Stomach smooth muscle (tissue), 2 donors: ENCODE measurements around the gene GPAT3.

Source experiments
- H3K27ac ChIP-seq: one replicate; pipeline ENCODE4 v1.7.0; 2013; ENCODE audit warnings: mild to moderate bottlenecking, low read length, inconsistent platforms
- H3K27me3 ChIP-seq, 2 donors: one replicate each; pipeline ENCODE4 v1.7.0; 2013; ENCODE audit warnings: low read length in 2 of 2; ENCODE audit not compliant: insufficient read depth in 2 of 2, control insufficient read depth in 1 of 2
- H3K36me3 ChIP-seq, 2 donors: one replicate each; pipeline ENCODE4 v1.7.0; 2013; ENCODE audit warnings: low read length in 2 of 2; ENCODE audit not compliant: control insufficient read depth in 2 of 2, insufficient read depth in 2 of 2
- H3K4me1 ChIP-seq: one replicate; pipeline ENCODE4 v1.7.0; 2013; ENCODE audit warnings: low read length; ENCODE audit not compliant: control insufficient read depth, insufficient read depth
- H3K4me3 ChIP-seq, 2 donors: one replicate each; pipeline ENCODE4 v1.7.0; 2013; ENCODE audit warnings: low read length in 2 of 2
- H3K9ac ChIP-seq, 2 donors: one replicate each; pipeline ENCODE4 v1.7.0; 2013; ENCODE audit warnings: low read length in 2 of 2, mild to moderate bottlenecking in 1 of 2
- H3K9me3 ChIP-seq, 2 donors: one replicate each; pipeline ENCODE4 v1.7.0; 2013; ENCODE audit warnings: low read length in 2 of 2; ENCODE audit not compliant: control insufficient read depth in 2 of 2
- donor health status: healthy.
- donor health status: Pancreatic carcinoma.

The GPAT3 gene

GRCh38 chr4:83644677-83645659, 109.1 kb downstream of the GPAT3 start:
- Histone ChIP-seq H3K36me3 (no peaks in the 10 kb centered on the region), H3K27me3 (peaks cover 0 to 9% of the 10 kb centered on the region in 2 donors), H3K9ac (no peak overlapping the region), H3K4me3 (no peak overlapping the region), H3K9me3 (no peaks in the 10 kb centered on the region), H3K4me1 (no peaks in the 10 kb centered on the region), H3K27ac (no peak overlapping the region)

- H3K27ac ChIP-seq: no peak overlapping the region
- H3K9ac ChIP-seq: no peak overlapping the region
- no peaks in the 10 kb centered on the region for H3K9me3 ChIP-seq
- no peaks in the 10 kb centered on the region for H3K4me1 ChIP-seq
- no peaks in the 10 kb centered on the region for H3K36me3 ChIP-seq
- H3K4me3 ChIP-seq: no peak overlapping the region
- H3K27me3 ChIP-seq: peaks cover 0 to 9% of the 10 kb centered on the region in 2 donors
Observed at GRCh38 chr4:83646538-83647239, 110.8 kb downstream of the GPAT3 start.

DNA sequence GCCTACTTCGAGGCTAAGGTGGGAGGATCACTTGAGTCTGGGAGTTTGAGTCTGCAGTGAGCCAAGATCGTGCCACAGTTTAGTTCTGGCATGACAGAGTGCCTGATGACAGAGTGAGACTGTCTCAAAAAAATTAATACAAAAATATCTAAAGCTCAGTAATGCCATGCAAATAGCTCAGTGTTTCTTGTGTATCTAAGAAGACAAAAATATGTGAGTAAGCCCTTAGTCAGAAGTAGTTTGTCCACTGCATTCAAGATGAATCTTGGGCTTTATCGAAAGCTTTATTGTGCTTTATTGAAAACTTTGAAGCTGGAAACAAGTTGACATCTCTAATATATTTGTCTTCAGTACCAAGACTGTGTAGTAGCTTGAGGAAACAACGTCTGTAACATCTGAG, 115.9 kb downstream of the GPAT3 start:
- no peak overlapping the region for H3K9ac ChIP-seq
- no peak overlapping the region for H3K27ac ChIP-seq
- no peaks in the 10 kb centered on the region for H3K9me3 ChIP-seq
- H3K27me3 ChIP-seq: peaks cover 0 to 2% of the 10 kb centered on the region in 2 donors
- H3K4me1 ChIP-seq: no peaks in the 10 kb centered on the region
- H3K4me3 ChIP-seq: no peak overlapping the region
- no peaks in the 10 kb centered on the region for H3K36me3 ChIP-seq
